Liver (tissue), 3 donors: ENCODE data around the gene IRF8.

ENCODE experiments used
- CTCF ChIP-seq: fragments of 150-350 bp; IDR thresholded peaks from 2 replicates; pipeline ENCODE4 v1.5.1; 2017; ENCODE audit warnings: improper control_type of control experiment, low read depth, low read length; ENCODE audit not compliant: missing input control
- GABPA ChIP-seq, 2 donors: IDR thresholded peaks in 1 of 2; conservative IDR thresholded peaks in 1 of 2; 2 replicates each; pipeline ENCODE4 v1.6.1; 2016; ENCODE audit warnings: antibody characterized with exemption in 2 of 2, mild to moderate bottlenecking in 1 of 2, moderate library complexity in 1 of 2
- donor health status: healthy.
- donor health status: healthy.

GRCh38 chr16:85864965-85865364, 34.0 kb upstream of the IRF8 start:
- TF ChIP-seq GABPA (IDR thresholded peaks at IDR 0.05 in 1 of 2, conservative IDR thresholded peaks at IDR 0.05 in 1 of 2) (no peak), CTCF (no peak)
